Activated effector memory CD4-positive, alpha-beta T cell treated with Interleukin-2 at 50 U/mL for 16 hours (primary cell): ENCODE data around the gene CAPN14.

Experiments
- DNase-seq: peaks from one replicate; pipeline ENCODE4 v3.0.0-alpha.2; 2020

CAPN14 gene, protein sequence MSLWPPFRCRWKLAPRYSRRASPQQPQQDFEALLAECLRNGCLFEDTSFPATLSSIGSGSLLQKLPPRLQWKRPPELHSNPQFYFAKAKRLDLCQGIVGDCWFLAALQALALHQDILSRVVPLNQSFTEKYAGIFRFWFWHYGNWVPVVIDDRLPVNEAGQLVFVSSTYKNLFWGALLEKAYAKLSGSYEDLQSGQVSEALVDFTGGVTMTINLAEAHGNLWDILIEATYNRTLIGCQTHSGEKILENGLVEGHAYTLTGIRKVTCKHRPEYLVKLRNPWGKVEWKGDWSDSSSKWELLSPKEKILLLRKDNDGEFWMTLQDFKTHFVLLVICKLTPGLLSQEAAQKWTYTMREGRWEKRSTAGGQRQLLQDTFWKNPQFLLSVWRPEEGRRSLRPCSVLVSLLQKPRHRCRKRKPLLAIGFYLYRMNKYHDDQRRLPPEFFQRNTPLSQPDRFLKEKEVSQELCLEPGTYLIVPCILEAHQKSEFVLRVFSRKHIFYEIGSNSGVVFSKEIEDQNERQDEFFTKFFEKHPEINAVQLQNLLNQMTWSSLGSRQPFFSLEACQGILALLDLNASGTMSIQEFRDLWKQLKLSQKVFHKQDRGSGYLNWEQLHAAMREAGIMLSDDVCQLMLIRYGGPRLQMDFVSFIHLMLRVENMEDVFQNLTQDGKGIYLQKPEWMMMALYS

DNA sequence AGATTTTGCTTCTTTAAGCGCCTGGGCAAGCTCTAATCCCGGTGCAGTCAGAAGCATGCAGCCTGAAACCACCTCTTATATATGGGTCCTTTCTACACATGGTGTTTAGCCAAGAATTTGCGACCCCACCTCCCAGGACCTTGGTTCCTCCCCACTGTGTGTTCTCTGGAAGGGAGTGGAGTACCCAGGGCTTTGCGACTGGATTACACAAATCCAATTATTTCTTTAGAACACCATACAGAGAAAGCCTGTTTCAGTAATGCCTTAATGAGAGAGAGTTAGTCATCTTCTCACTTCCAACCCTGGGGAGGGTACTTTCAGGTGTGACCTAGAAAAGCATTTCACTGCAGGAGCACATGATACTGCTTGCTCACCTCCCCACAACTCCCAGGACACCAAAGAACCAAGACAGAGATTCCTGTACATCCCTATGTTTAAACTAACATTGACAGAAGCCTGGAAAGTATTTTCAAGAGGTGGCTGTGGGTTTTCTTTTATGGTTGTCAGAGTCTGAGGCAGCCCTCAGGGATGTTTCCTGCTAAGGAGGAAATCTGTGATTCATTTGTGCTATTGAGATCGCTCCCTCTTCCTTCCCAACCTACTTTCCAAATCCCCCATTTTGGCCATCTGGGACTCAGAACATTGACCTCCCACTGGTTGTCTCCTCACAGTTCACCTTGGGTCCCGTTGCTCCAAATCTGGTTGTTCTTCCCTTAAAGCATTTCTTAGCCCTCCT is at the start of gene CAPN14:
CAPN14 (minus strand) TSS at position 51 of the 736 bp plus-strand sequence. CDS start 12,068 bp downstream, outside the sequence.
- no peak for DNase-seq

GRCh38 chr2:31266804-31267203 is 49.5 kb upstream of the CAPN14 start:
- no peak for DNase-seq

DNA sequence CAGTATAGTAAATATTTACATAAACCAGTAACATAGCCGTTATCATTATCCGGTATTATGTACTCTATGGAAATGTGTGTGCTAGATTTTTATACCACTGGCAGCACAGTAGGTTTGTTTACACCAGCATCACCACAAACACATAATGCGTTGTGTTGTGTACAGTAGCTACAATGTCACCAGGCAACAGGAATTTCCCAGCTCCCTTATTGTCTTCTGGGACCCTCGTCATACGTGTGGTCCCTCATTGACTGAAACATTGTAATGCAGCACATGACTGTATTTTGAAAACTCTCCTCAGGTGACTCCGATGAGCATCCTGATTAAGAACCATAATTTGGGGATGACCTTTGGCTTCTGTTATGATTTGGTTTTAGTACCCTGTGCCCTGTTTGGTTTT is 47.9 kb upstream of the CAPN14 start:
- DNase-seq, result no peak

DNA sequence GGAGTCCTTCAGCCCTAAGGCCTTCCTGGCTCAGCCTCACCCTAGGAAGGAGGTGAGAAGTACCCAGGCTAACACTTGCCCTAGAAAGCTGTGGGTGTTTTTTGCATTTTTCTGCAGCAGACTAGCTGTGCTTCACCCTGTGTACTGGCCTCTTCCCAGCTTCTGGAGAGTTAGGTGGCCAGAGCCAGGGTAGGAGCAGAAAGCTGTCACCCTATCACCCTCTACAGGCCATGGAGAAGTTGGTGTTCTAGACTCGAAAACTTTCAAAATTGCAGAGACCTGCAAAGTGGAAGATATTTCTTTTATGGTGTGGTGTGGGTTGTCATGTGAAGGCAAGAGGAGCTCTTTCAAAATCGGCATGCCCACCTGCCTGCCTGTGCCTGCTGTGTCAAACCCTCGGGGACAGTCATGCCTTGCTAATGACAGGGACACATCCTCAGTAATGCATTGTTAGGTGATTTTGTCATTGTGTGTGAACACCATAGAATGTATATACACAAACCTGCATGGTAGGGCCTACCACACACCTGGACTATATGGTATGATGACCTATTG is 46.4 kb upstream of the CAPN14 start:
- DNase-seq, result no peak

- no peak for DNase-seq
Measured at GRCh38 chr2:31260870-31261269, 43.6 kb upstream of the CAPN14 start.

GRCh38 chr2:31259075-31259474 is 41.8 kb upstream of the CAPN14 start:
- DNase-seq, result no peak

GRCh38 chr2:31258351-31258750 is 41.0 kb upstream of the CAPN14 start:
- DNase-seq, result no peak

DNA sequence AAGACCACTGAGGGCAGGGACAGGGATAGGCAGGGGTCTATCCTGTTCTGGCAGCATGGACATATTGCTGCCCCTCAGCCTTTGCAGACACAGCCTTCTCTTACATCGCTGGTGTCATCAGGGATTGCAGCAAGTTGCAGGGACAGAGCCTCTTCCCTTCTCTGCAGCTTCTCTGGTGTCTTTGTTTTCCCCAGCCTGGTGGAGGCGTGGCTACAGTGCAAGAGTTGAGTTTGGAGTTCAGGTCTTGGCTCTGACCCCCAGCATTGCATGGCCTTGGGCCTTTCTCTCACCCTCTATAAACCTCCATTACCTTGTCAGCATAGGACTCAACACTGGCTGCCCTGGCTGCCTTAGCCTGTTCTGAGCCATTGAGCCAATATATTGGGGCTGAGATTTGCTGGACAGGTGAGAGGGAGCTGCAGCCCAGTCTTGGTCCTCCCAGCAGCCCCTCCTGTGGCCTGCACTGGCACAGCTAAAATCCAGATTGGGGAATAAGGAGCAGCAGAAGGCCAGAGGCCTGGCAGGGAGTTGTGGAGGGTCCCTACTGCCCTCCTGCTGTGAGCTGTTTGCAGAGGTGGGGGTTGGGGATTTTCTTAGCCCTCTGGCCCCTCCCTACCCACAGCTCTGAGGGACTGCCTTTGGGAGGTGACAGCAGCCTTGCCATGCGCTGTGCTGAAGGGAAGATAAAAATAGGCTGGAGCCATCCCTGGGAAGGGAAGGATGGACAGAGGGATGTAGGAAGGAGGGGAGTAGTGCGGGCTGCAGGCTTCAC is 39.5 kb upstream of the CAPN14 start:
- DNase-seq, result no peak

GRCh38 chr2:31255911-31256571 is 38.7 kb upstream of the CAPN14 start:
- no peak for DNase-seq

- DNase-seq, result no peak
Measured at GRCh38 chr2:31254237-31255203, 37.2 kb upstream of the CAPN14 start.

GRCh38 chr2:31253356-31254131 is 36.2 kb upstream of the CAPN14 start:
- no peak for DNase-seq

DNA sequence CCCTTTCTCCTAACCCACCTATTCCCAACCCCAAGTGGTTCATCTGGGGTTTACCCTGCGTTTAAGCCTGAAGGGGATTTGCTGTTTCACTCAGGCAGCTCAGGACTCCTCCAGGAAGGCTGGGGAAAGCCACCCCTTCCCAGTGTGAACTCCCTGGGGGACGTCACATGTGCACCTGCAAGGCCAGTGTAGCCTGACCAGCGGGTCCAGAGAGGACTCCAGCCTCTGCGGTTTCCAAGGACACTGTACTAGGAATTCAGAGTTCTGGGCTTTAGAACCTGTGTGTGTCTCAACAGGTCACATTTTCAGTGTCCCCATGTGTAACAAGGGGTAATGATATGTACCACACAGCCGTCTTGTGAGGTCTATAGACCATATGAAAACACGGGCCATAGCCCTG is 34.5 kb upstream of the CAPN14 start:
- DNase-seq, result no peak

- no peak for DNase-seq
Measured at GRCh38 chr2:31251018-31251417, 33.7 kb upstream of the CAPN14 start.

- no peak for DNase-seq
Measured at GRCh38 chr2:31249009-31249690, 31.8 kb upstream of the CAPN14 start.

GRCh38 chr2:31248139-31248538 is 30.8 kb upstream of the CAPN14 start:
- no peak for DNase-seq

- no peak for DNase-seq
Measured at GRCh38 chr2:31247711-31248110, 30.4 kb upstream of the CAPN14 start.

DNA sequence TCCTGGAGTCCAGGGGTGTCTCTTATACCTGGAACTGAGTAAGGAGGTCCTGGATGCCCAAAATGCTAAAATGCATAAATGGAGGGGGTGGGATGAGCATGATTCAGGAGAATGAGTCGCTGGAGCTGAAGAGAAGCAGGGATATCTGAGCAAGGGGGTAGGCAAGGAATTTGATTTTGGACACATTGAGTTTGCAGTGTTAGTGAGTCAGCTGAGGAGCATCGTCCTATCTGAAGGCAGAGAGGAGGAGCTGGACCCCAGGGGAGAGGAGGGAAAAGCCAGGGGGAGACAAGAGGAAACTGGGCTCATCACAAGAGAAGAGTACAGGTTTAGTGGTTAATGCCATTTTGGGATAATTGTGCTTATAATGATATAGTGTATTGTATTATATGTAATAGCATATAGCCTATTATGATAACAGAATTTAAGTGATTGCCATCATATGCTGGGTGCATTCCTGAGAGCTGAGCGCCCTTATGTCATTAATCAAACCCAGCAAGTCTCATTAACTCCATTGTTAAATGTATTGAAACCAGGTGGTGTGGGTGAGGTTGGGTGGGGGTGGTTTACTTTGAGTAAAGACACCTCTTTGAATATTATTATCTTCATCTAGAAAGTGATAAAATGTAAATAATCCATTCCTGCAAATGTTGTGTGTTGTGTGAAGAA is 29.0 kb upstream of the CAPN14 start:
- no peak for DNase-seq

DNA sequence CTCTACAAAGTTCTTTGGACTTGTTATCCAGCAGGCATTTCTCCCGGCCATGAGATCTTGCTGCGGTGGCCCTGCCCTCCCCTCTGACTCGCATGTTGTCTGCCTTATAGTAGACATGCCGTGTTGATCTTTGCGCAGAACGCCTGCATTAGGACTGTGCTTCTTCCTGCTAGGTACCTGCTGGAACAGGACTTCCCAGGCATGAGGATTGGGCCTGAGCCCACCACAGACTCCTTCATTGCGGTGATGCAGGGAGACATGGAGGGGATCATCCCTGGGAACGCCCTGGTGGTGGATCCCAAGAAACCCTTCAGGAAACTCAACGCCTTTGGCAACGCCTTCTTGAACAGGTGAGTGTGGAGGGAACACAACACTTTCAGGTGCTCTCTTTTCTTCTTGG is 26.8 kb upstream of the CAPN14 start:
- DNase-seq, result no peak

- DNase-seq, result no peak
Measured at GRCh38 chr2:31243053-31243452, 25.7 kb upstream of the CAPN14 start.
